Nephron (organoid): Measurements from ENCODE around the gene TAS2R14.

Experiments used
- H3K27ac Mint-ChIP-seq, 3 experiments: 2 replicates each; pipeline ENCODE4 v1.8.0; 2020; ENCODE audit warnings: mixed read lengths in 3 of 3, mild to moderate bottlenecking in 2 of 3, moderate library complexity in 1 of 3
- H3K27me3 Mint-ChIP-seq: 2 replicates; pipeline ENCODE4 v1.8.0; 2021; ENCODE audit warnings: low read depth, mild to moderate bottlenecking, moderate library complexity, mixed read lengths
- H3K36me3 Mint-ChIP-seq: 2 replicates; pipeline ENCODE4 v1.8.0; 2020; ENCODE audit warnings: low read depth, mixed read lengths
- H3K4me1 Mint-ChIP-seq: 2 replicates; pipeline ENCODE4 v1.8.0; 2020; ENCODE audit warnings: mixed read lengths
- H3K4me3 Mint-ChIP-seq, 3 experiments: 2 replicates each; pipeline ENCODE4 v1.8.0; 2020; ENCODE audit warnings: mild to moderate bottlenecking in 3 of 3, mixed read lengths in 3 of 3, moderate library complexity in 2 of 3
- H3K9me3 Mint-ChIP-seq: 2 replicates; pipeline ENCODE4 v1.8.0; 2020; ENCODE audit warnings: mixed read lengths
- CTCF ChIP-seq, 3 experiments: fragments of 200-600 bp; sonication (generic); IDR thresholded peaks; one replicate each; pipeline ENCODE4 v1.5.0; 2021; ENCODE audit warnings: antibody characterized with exemption in 3 of 3; ENCODE audit not compliant: unreplicated experiment in 3 of 3

The TAS2R14 gene

GRCh38 chr12:10939163-10939562, at the start of gene TAS2R14:
TAS2R14 (minus strand) TSS chr12:10939263; CDS start chr12:10939207, 56 bp downstream.
- Mint-ChIP-seq H3K27me3 (no peaks in the 10 kb centered on the region), H3K27ac (no peak within 1 kb of the TSS), H3K4me1 (no peaks in the 10 kb centered on the region), H3K9me3 (peaks cover 6% of the 10 kb centered on the region), H3K4me3 (no peak within 1 kb of the TSS), H3K36me3 (peaks cover 5% of the 10 kb centered on the region)
- TF ChIP-seq CTCF (IDR thresholded peaks at IDR 0.05; ENCODE audit: unreplicated experiment in 3 of 3): no peak

DNA sequence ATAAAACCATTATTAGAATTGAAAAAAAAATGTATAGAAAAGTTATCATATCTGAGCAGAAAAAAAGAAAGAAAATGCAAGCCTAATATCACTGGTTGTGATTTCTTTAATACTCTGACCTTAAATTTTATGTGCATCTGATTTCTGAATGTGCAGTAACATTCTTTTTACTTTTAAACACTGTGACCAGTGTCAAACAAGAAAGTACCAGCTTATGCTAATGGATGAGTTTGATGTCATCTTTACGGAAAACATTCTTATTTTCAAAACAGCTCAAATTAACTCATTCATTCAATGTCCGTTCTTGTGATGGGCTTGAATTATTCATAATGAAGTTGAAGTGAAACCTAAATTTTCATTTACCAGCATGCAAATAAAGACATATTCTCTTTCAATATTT, 47.7 kb upstream of the TAS2R14 start, which contains the start of gene TAS2R50:
TSS of gene TAS2R50 (minus strand) at position 101 of the 400 bp plus-strand sequence. CDS start at position 49, 52 bp downstream.
- H3K36me3 Mint-ChIP-seq: peaks cover 31% of the 10 kb centered on the region
- H3K9me3 Mint-ChIP-seq: peaks cover 10% of the 10 kb centered on the region
- no peak within 1 kb of the TSS for H3K4me3 Mint-ChIP-seq
- TF ChIP-seq CTCF (IDR thresholded peaks at IDR 0.05; ENCODE audit: unreplicated experiment in 3 of 3): no peak
- H3K27ac Mint-ChIP-seq: no peak within 1 kb of the TSS
- H3K27me3 Mint-ChIP-seq: no peaks in the 10 kb centered on the region
- H3K4me1 Mint-ChIP-seq: no peaks in the 10 kb centered on the region

DNA sequence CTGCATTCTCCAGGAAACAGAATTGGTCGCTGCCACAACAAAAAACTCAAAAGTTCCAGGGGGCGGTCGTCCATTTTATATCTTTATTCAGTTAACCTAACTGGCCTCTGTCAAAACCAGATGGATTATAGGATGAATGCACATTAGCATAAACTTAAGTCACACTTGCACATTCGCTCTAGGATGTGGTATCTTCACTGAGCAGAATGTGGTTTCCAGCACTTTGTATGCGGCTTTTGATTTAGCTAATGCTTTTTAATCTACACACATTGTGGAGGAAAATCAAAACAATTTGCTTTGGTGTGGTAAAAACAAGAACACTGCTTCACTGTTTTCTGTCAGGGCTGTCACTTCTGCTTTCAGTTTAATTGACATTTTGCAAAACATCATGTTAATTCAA, 43.2 kb upstream of the TAS2R14 start:
- no peak overlapping the region for H3K27ac Mint-ChIP-seq
- no peaks in the 10 kb centered on the region for H3K4me1 Mint-ChIP-seq

GRCh38 chr12:10974965-10975364, 35.9 kb upstream of the TAS2R14 start:
- no peak overlapping the region for H3K27ac Mint-ChIP-seq
- no peaks in the 10 kb centered on the region for H3K4me1 Mint-ChIP-seq
- no peak overlapping the region for H3K4me3 Mint-ChIP-seq
- peaks cover 17% of the 10 kb centered on the region for H3K9me3 Mint-ChIP-seq
- H3K36me3 Mint-ChIP-seq: peaks cover 21% of the 10 kb centered on the region
- no peak for TF ChIP-seq CTCF (IDR thresholded peaks at IDR 0.05; ENCODE audit: unreplicated experiment in 3 of 3)
- H3K27me3 Mint-ChIP-seq: no peaks in the 10 kb centered on the region

More for the DNA sequence above, 43.2 kb upstream of the TAS2R14 start:
- no peak for TF ChIP-seq CTCF (IDR thresholded peaks at IDR 0.05; ENCODE audit: unreplicated experiment in 3 of 3)
- Mint-ChIP-seq H3K27me3 (no peaks in the 10 kb centered on the region), H3K36me3 (peaks cover 11% of the 10 kb centered on the region), H3K9me3 (peaks cover 7% of the 10 kb centered on the region), H3K4me3 (no peak overlapping the region)

DNA sequence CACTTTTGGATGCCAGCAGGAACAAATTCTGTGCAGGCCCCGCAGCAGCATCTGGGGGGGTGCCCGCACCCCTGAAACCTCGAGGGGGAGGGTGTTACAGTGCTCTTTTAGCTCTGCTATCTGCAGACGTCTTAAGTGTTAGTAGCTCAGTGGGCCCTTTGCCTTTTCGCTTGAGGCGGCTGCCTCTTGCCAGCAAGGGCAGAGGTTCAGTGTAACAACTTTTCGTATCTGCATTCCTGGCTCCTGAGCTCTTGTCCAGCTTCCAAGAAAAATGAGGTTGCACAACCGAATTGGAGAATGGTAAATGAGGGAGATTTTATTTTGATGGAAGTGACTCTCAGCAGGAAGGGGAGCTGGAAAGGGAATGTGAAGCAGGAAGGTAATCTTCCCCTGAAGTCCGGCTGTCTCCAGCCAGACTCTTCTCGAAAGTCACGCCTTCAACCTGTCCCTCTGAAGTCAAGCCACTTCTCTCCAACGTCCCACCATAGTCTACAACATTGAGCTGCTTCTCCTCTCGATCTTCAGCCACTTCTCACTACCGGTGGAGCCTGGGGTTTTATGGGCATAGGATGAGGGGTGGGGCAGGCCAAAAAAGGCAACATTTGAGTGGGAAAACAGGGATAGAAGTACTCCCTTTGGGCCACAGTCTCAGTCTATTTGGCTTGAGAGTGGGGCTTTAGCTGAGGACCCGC, 29.8 kb upstream of the TAS2R14 start:
- no peak for TF ChIP-seq CTCF (IDR thresholded peaks at IDR 0.05; ENCODE audit: unreplicated experiment in 3 of 3)
- no peaks in the 10 kb centered on the region for H3K4me1 Mint-ChIP-seq
- no peaks in the 10 kb centered on the region for H3K9me3 Mint-ChIP-seq
- peaks cover 14% of the 10 kb centered on the region for H3K36me3 Mint-ChIP-seq
- no peak overlapping the region for H3K27ac Mint-ChIP-seq
- H3K4me3 Mint-ChIP-seq: no peak overlapping the region
- H3K27me3 Mint-ChIP-seq: no peaks in the 10 kb centered on the region

GRCh38 chr12:10967409-10967808, 28.3 kb upstream of the TAS2R14 start:
- no peak for TF ChIP-seq CTCF (IDR thresholded peaks at IDR 0.05; ENCODE audit: unreplicated experiment in 3 of 3)
- Mint-ChIP-seq H3K4me1 (no peaks in the 10 kb centered on the region), H3K27me3 (no peaks in the 10 kb centered on the region), H3K27ac (no peak overlapping the region), H3K36me3 (peaks cover 24% of the 10 kb centered on the region), H3K4me3 (no peak overlapping the region), H3K9me3 (no peaks in the 10 kb centered on the region)
